Measurements from ENCODE around the gene KIAA2012. TPM values are rescaled to one million over a fixed set of nuclear protein-coding genes. Genes with fewer than 3 reads are reported as not detected.

KIAA2012 gene
- total and polyA plus RNA-seq, 2 of the 8 experiments (the other 6 are each of a cell fraction or from before 2014, with no cell fraction given), result not detected

DNA sequence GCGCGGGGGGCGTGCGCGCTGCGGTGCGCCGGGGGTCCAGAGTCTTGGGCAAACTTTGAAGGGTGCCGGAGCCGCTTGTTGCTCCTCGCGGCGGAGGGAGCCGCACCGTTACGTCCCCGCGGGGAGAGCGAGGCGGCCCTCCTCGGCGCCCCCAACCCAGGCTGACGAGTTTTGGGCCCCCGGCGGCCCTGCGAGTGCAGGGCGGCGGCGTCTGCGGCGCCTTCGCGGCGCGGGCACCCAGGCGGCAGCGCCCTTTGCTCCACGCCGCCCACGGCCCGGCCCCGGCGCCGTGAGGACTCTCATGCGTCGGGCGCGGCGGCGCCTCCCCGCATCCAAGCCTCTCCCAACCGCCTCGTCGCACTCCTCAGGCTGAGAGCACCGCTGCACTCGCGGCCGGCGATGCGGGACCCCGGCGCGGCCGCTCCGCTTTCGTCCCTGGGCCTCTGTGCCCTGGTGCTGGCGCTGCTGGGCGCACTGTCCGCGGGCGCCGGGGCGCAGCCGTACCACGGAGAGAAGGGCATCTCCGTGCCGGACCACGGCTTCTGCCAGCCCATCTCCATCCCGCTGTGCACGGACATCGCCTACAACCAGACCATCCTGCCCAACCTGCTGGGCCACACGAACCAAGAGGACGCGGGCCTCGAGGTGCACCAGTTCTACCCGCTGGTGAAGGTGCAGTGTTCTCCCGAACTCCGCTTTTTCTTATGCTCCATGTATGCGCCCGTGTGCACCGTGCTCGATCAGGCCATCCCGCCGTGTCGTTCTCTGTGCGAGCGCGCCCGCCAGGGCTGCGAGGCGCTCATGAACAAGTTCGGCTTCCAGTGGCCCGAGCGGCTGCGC is 38.6 kb upstream of the KIAA2012 start:
- peak overlapping the region; percentile 61 to 82 for H3K4me2 ChIP-seq (ENCODE audit: insufficient read depth in 1 of 2, low read depth in 2 of 2, low read length in 2 of 2)
- H3K23ac ChIP-seq (ENCODE audit: insufficient read length), result no peak overlapping the region
- H3K4ac ChIP-seq (replicated peaks; ENCODE audit: insufficient read length, low read depth, low read length), result peak overlapping the region; percentile 32
- H4K8ac ChIP-seq (ENCODE audit: extremely low read depth, insufficient read depth, low read length), result peak overlapping the region; percentile 77
- peak overlapping the region; percentile 70 for H4K91ac ChIP-seq (replicated peaks; ENCODE audit: insufficient read length, low read length)
- H3K79me2 ChIP-seq (ENCODE audit: control insufficient read depth in 1 of 2, insufficient read depth in 2 of 2, low read length in 2 of 2), result peaks cover 30 to 64% of the 10 kb centered on the region in 2 experiments
- H3K27me3 ChIP-seq (replicated peaks in 1 of 4; ENCODE audit: control insufficient read depth in 3 of 4, extremely low read depth in 1 of 4, insufficient read depth in 3 of 4, low read length in 3 of 4), result no peaks in the 10 kb centered on the region
- ChIA-PET POLR2A (ENCODE audit: partially characterized antibody) (interaction anchor here (0.7 to 2.4 kb wide), 10 partner anchors 10 to 175 kb away, joined by 3 to 11 read pairs (median 4); no protein-coding TSS in a partner anchor), CTCF (ENCODE audit: partially characterized antibody) (interaction anchor here (0.7 to 2.1 kb wide), 10 partner anchors 9 to 175 kb away, joined by 3 to 6 read pairs (median 4); no protein-coding TSS in a partner anchor)
- H3K9ac ChIP-seq (replicated peaks in 1 of 4; ENCODE audit: extremely low read depth in 1 of 4, low read depth in 3 of 4, low read length in 3 of 4), result peak overlapping the region; percentile 79 to 95 (median 84)
- 1% methylated on average over 95 of the region's 105 CpGs; no CpG with 5 or more reads in 1 of the 2 experiments for WGBS, 2 experiments (ENCODE audit: extremely low coverage in 1 of 2, insufficient coverage in 1 of 2, insufficient read length in 1 of 2, insufficient replicate concordance in 2 of 2, low coverage in 1 of 2, low lambda C conversion rate in 2 of 2, missing lambda C conversion rate in 1 of 2)
- H3K18ac ChIP-seq (ENCODE audit: extremely low read depth, low read length), result peak overlapping the region; percentile 96
- peaks cover 30 to 32% of the 10 kb centered on the region in 2 experiments for H4K20me1 ChIP-seq (replicated peaks in 1 of 2; ENCODE audit: control insufficient read depth in 1 of 2, insufficient read depth in 2 of 2, low read length in 2 of 2)
- H4K5ac ChIP-seq (ENCODE audit: insufficient read length, low read depth, low read length), result peak overlapping the region; percentile 64
- no peak overlapping the region for H2BK120ac ChIP-seq (replicated peaks; ENCODE audit: low read depth, low read length)
- H3K14ac ChIP-seq (ENCODE audit: insufficient read length), result no peak overlapping the region
- H3K23me2 ChIP-seq (ENCODE audit: low read depth, low read length), result peaks cover 9% of the 10 kb centered on the region; the same call in 1 of the 2 replicates
- peak overlapping the region; percentile 67 for H3K56ac ChIP-seq (replicated peaks; ENCODE audit: insufficient read length, low read depth, low read length)
- H2AFZ ChIP-seq (ENCODE audit: low read length), result no peak overlapping the region
- H2BK20ac ChIP-seq (ENCODE audit: low read length), result 0 out of 2 replicates have a peak overlapping the region, but pooled peaks have one; percentile 13
- H3K4me3 ChIP-seq (ENCODE audit: extremely low read depth in 1 of 4, insufficient read depth in 2 of 4, low read depth in 3 of 4, low read length in 4 of 4), result peak overlapping the region; percentile 78 to 96 (median 93)
- DNase-seq (ENCODE audit: low read depth in 1 of 2, low spot score in 2 of 2) (no peak), FAIRE-seq (no peak)
- H3K79me1 ChIP-seq (ENCODE audit: low read depth, low read length), result no peaks in the 10 kb centered on the region
- H2AK5ac ChIP-seq (ENCODE audit: low read depth, low read length), result no peak overlapping the region; the same call in 1 of the 2 replicates
- H3K4me1 ChIP-seq (replicated peaks in 1 of 4; ENCODE audit: control insufficient read depth in 3 of 4, insufficient read depth in 4 of 4, low read length in 3 of 4), result peaks cover 4 to 16% (median 8%) of the 10 kb centered on the region in 4 experiments
- peak overlapping the region; percentile 80 for H3K27ac ChIP-seq (ENCODE audit: low read depth, low read length)
- no peaks in the 10 kb centered on the region for H3K9me3 ChIP-seq (ENCODE audit: insufficient read depth in 2 of 2, low read depth in 1 of 2, low read length in 1 of 2)
- peaks cover 9 to 45% (median 18%) of the 10 kb centered on the region in 4 experiments for H3K36me3 ChIP-seq (ENCODE audit: control insufficient read depth in 2 of 4, insufficient read depth in 4 of 4, low read length in 3 of 4)
- no peak overlapping the region for H2BK15ac ChIP-seq (ENCODE audit: low read length)
- H2BK12ac ChIP-seq (ENCODE audit: low read depth, low read length), result peak overlapping the region; percentile 88; the same call in 1 of the 2 replicates
- peak overlapping the region; percentile 96 for H2BK5ac ChIP-seq (ENCODE audit: low read depth, low read length)
- TF ChIP-seq PHF8 (conservative IDR thresholded peaks at IDR 0.05; ENCODE audit: low read depth, low read length) (0 out of 2 replicates have a peak, but pooled peaks have one; percentile 4), CREB1 (IDR thresholded peaks at IDR 0.05) (0 out of 2 replicates have a peak, but pooled peaks have one; percentile 9), POLR2A (IDR thresholded peaks at IDR 0.05; ENCODE audit: control extremely low read depth in 1 of 2, low read depth in 2 of 2, low read length in 2 of 2) (peak in 1 of 2 experiments; percentile 57; a peak in 1 of 3 replicates), POLR2AphosphoS5 (IDR thresholded peaks at IDR 0.05; ENCODE audit: low read depth, low read length) (no peak), SUZ12 (IDR thresholded peaks at IDR 0.05; ENCODE audit: low read length) (no peak), MAFK (IDR thresholded peaks at IDR 0.05; ENCODE audit: low read depth, low read length) (no peak), ATF2 (IDR thresholded peaks at IDR 0.05; ENCODE audit: low read length) (no peak), BCL11A (IDR thresholded peaks at IDR 0.05; ENCODE audit: low read depth in 2 of 2, low read length in 2 of 2) (no peak), POU5F1 (IDR thresholded peaks at IDR 0.05; ENCODE audit: low read depth, low read length) (no peak), SAP30 (IDR thresholded peaks at IDR 0.05; ENCODE audit: insufficient read depth, insufficient replicate concordance, low read length) (peak; percentile 33)

All from H1 (cell line).